HepG2 (cell line): ENCODE measurements around the gene CBLC. TPM values are rescaled to one million over a fixed set of nuclear protein-coding genes. Genes with fewer than 3 reads are reported as not detected.
A peak's percentile ranks its signal among the peaks of the same experiment; 100 is the strongest.

Source experiments
- BRD4 ChIP-seq: sonication (generic); formaldehyde crosslinking; IDR thresholded peaks from 2 replicates; pipeline ENCODE4 v1.4.0; 2020; ENCODE audit warnings: missing genetic modification reagents
- DNMT1 ChIP-seq: sonication (generic); formaldehyde crosslinking; IDR thresholded peaks from 2 replicates; pipeline ENCODE4 v1.5.1; 2020; ENCODE audit warnings: mild to moderate bottlenecking, missing genetic modification reagents
- GABPA ChIP-seq, 2 experiments: IDR thresholded peaks; 2 replicates each; pipeline ENCODE4 v1.6.1; 2011 to 2016; ENCODE audit warnings: low read depth in 2 of 2, low read length in 1 of 2, missing biosample characterization in 1 of 2, missing genetic modification characterization in 1 of 2
- GPN1 ChIP-seq: sonication (generic); formaldehyde crosslinking; IDR thresholded peaks from 2 replicates; pipeline ENCODE4 v1.5.1; 2020; ENCODE audit warnings: missing genetic modification reagents, borderline replicate concordance
- HCFC1 ChIP-seq: fragments of 150-350 bp; IDR thresholded peaks from 2 replicates; pipeline ENCODE4 v1.6.1; 2014; ENCODE audit warnings: low read depth, low read length
- JUND ChIP-seq: sonication (generic); formaldehyde crosslinking; IDR thresholded peaks from 2 replicates; pipeline ENCODE4 v1.8.0; 2022; ENCODE audit warnings: mild to moderate bottlenecking, missing genetic modification reagents
- NR1H2 ChIP-seq: sonication (generic); formaldehyde crosslinking; IDR thresholded peaks from 2 replicates; pipeline ENCODE4 v1.8.1; 2022; ENCODE audit warnings: low read depth, missing genetic modification reagents, borderline replicate concordance
- NR2F2 ChIP-seq: IDR thresholded peaks from 2 replicates; pipeline ENCODE4 v1.6.1; 2012; ENCODE audit warnings: low read depth, inconsistent platforms, borderline replicate concordance
- SPEN ChIP-seq: sonication (generic); formaldehyde crosslinking; IDR thresholded peaks from 2 replicates; pipeline ENCODE4 v1.5.1; 2020; ENCODE audit warnings: low read depth, mild to moderate bottlenecking, missing genetic modification reagents
- SRSF9 ChIP-seq: fragments of 200-400 bp; formaldehyde crosslinking; IDR thresholded peaks from 2 replicates; pipeline ENCODE4 v1.6.1; 2018; ENCODE audit warnings: borderline replicate concordance, mild to moderate bottlenecking, low read depth, low read length; ENCODE audit not compliant: insufficient read depth, poor library complexity, severe bottlenecking
- TIGD3 ChIP-seq: sonication (generic); formaldehyde crosslinking; IDR thresholded peaks from 2 replicates; pipeline ENCODE4 v1.5.1; 2020; ENCODE audit warnings: mild to moderate bottlenecking, missing genetic modification reagents, borderline replicate concordance
- U2AF2 ChIP-seq: fragments of 200-400 bp; formaldehyde crosslinking; IDR thresholded peaks from 2 replicates; pipeline ENCODE4 v1.6.1; 2017; ENCODE audit warnings: low read depth, mild to moderate bottlenecking, low read length
- ZBED4 ChIP-seq: sonication (generic); formaldehyde crosslinking; IDR thresholded peaks from 2 replicates; pipeline ENCODE4 v1.4.0; 2020; ENCODE audit warnings: missing genetic modification reagents, borderline replicate concordance
- ZFP90 ChIP-seq: sonication (generic); formaldehyde crosslinking; IDR thresholded peaks from 2 replicates; pipeline ENCODE4 v1.8.0; 2022; ENCODE audit warnings: missing genetic modification reagents, mild to moderate bottlenecking, inconsistent platforms, borderline replicate concordance
- ZMYM3 ChIP-seq: sonication (generic); formaldehyde crosslinking; IDR thresholded peaks from 2 replicates; pipeline ENCODE4 v1.5.1; 2020; ENCODE audit warnings: mild to moderate bottlenecking, missing genetic modification reagents
- ZNF225 ChIP-seq: sonication (generic); formaldehyde crosslinking; IDR thresholded peaks from 2 replicates; pipeline ENCODE4 v1.4.0; 2020; ENCODE audit warnings: mild to moderate bottlenecking, missing genetic modification reagents
- ZNF337 ChIP-seq: sonication (generic); formaldehyde crosslinking; IDR thresholded peaks from 2 replicates; pipeline ENCODE4 v1.5.1; 2020; ENCODE audit warnings: missing genetic modification reagents, low read depth, mild to moderate bottlenecking, borderline replicate concordance
- ZNF354B ChIP-seq: sonication (generic); formaldehyde crosslinking; IDR thresholded peaks from 2 replicates; pipeline ENCODE4 v1.8.0; 2022; ENCODE audit warnings: mild to moderate bottlenecking, missing genetic modification reagents
- ZNF616 ChIP-seq: sonication (generic); formaldehyde crosslinking; IDR thresholded peaks from 2 replicates; pipeline ENCODE4 v1.5.0; 2020; ENCODE audit warnings: low read depth, mild to moderate bottlenecking, missing genetic modification reagents
- ZNF672 ChIP-seq: sonication (generic); formaldehyde crosslinking; IDR thresholded peaks from 2 replicates; pipeline ENCODE4 v1.8.1; 2022; ENCODE audit warnings: missing genetic modification reagents
- polyA plus RNA-seq, 8 experiments: library from polyadenylated mRNA; depleted of rRNA in 3 of 8; stranded (reverse) in 7 of 8; unstranded in 1 of 8; fragments of >200 nt; fragmentation: Illumina TruSeq in 4 of 8; extraction: Trizol in 4 of 8; gene quantifications; 2 replicates each; pipeline versions ENCODE4 v1.2.1 to v1.2.3, GENCODE V29; 2011 to 2016; ENCODE audit warnings: low read depth in 4 of 8, missing spikeins in 1 of 8, mixed read lengths in 1 of 8; ENCODE audit not compliant: insufficient read depth in 1 of 8
- total RNA-seq, 5 experiments: library from RNA; depleted of rRNA; stranded (reverse); fragments of >200 nt; fragmentation: Illumina TruSeq; extraction: Trizol; gene quantifications; 2 replicates each; pipeline ENCODE4 v1.2.3, GENCODE V29; 2016; ENCODE audit warnings: low read depth in 1 of 5
- TF ChIP-seq, protein P1 (sequence below): sonication (generic); formaldehyde crosslinking; IDR thresholded peaks from 2 replicates; pipeline ENCODE4 v1.4.0; 2020; ENCODE audit warnings: mild to moderate bottlenecking, missing genetic modification reagents
- TF ChIP-seq, protein P2 (sequence below): sonication (generic); formaldehyde crosslinking; IDR thresholded peaks from 2 replicates; pipeline ENCODE4 v1.4.0; 2020; ENCODE audit warnings: mild to moderate bottlenecking, missing genetic modification reagents
- TF ChIP-seq, protein P3 (sequence below): sonication (generic); formaldehyde crosslinking; IDR thresholded peaks from 2 replicates; pipeline ENCODE4 v1.5.0; 2020; ENCODE audit warnings: missing genetic modification reagents

The CBLC gene
- total and polyA plus RNA-seq, 2 of the 13 experiments (the other 11 are each of a cell fraction or from before 2014, with no cell fraction given), result 1.8 to 2.6 TPM

GRCh38 chr19:44808463-44809371 is 31.0 kb downstream of the CBLC start, which contains the start of gene BCAM (continued):
- TF ChIP-seq, protein P1, sequence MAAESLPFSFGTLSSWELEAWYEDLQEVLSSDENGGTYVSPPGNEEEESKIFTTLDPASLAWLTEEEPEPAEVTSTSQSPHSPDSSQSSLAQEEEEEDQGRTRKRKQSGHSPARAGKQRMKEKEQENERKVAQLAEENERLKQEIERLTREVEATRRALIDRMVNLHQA (CRISPR knock-in tag), result no peak
- no peak for TF ChIP-seq BRD4 (CRISPR knock-in tag)
- no peak for TF ChIP-seq SRSF9
- no peak for TF ChIP-seq ZNF354B (CRISPR knock-in tag)
- TF ChIP-seq GABPA (IDR thresholded peaks at IDR 0.05; ENCODE audit: low read depth, low read length), result no peak
- no peak for TF ChIP-seq GABPA (CRISPR knock-in tag; IDR thresholded peaks at IDR 0.05; ENCODE audit: low read depth)
- TF ChIP-seq NR1H2 (CRISPR knock-in tag), result no peak
- no peak for TF ChIP-seq JUND (CRISPR knock-in tag)
- no peak for TF ChIP-seq ZBED4 (CRISPR knock-in tag)
- TF ChIP-seq TIGD3 (CRISPR knock-in tag), result no peak
- TF ChIP-seq, protein P2, sequence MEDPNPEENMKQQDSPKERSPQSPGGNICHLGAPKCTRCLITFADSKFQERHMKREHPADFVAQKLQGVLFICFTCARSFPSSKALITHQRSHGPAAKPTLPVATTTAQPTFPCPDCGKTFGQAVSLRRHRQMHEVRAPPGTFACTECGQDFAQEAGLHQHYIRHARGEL (CRISPR knock-in tag), result no peak
- no peak for TF ChIP-seq HCFC1
- peak; percentile 51; the same call in 1 of the 2 replicates for TF ChIP-seq SPEN (CRISPR knock-in tag)
- no peak for TF ChIP-seq NR2F2
- no peak for TF ChIP-seq ZNF672 (CRISPR knock-in tag)
- 0 out of 2 replicates have a peak, but pooled peaks have one; percentile 37 for TF ChIP-seq ZNF337 (CRISPR knock-in tag)
- TF ChIP-seq ZFP90, result no peak
- TF ChIP-seq, protein P3, sequence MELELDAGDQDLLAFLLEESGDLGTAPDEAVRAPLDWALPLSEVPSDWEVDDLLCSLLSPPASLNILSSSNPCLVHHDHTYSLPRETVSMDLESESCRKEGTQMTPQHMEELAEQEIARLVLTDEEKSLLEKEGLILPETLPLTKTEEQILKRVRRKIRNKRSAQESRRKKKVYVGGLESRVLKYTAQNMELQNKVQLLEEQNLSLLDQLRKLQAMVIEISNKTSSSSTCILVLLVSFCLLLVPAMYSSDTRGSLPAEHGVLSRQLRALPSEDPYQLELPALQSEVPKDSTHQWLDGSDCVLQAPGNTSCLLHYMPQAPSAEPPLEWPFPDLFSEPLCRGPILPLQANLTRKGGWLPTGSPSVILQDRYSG (CRISPR knock-in tag), result no peak
- no peak; the same call in 1 of the 2 replicates for TF ChIP-seq ZNF616 (CRISPR knock-in tag)
- no peak for TF ChIP-seq GPN1 (CRISPR knock-in tag)
- no peak for TF ChIP-seq U2AF2
- no peak for TF ChIP-seq DNMT1 (CRISPR knock-in tag)
- no peak for TF ChIP-seq ZNF225 (CRISPR knock-in tag)
- TF ChIP-seq ZMYM3 (CRISPR knock-in tag), result no peak
